A673 (cell line): ENCODE results near the gene HAPLN3. TPM values are rescaled to one million over a fixed set of nuclear protein-coding genes. Genes with fewer than 3 reads are reported as not detected.

ENCODE experiments used
- BruUV-seq: library from RNA; stranded (reverse); fragments of 400-500 nt; replicated peaks from 2 replicates; lab custom pipeline; 2021; lab: Mats Ljungman, UMichigan
- CTCF ChIA-PET: fragments of 300-600 bp; sonication (Branson Sonifier 250); formaldehyde crosslinking; loops from one replicate; lab custom pipeline; 2022; ENCODE audit warnings: antibody characterized with exemption; lab: Charles Lee
- POLR2A ChIA-PET: fragments of 300-600 bp; sonication (Branson Sonifier 250); formaldehyde crosslinking; loops from one replicate; lab custom pipeline; 2022; ENCODE audit warnings: antibody characterized with exemption; ENCODE audit not compliant: low non-redundant PET; lab: Charles Lee
- DNase-seq: peaks from one replicate; pipeline ENCODE4 v3.0.0-alpha.2; 2015; ENCODE audit warnings: low spot score
- H3K27ac ChIP-seq: fragments of 200-600 bp; sonication (generic); 2 replicates; pipeline ENCODE4 v1.5.1; 2016; ENCODE audit warnings: mixed run types, low read depth, mild to moderate bottlenecking, mixed read lengths, antibody characterized with exemption, low read length; ENCODE audit not compliant: poor library complexity, severe bottlenecking
- H3K27me3 ChIP-seq: fragments of 200-600 bp; sonication (generic); replicated peaks from 2 replicates; pipeline ENCODE4 v1.6.1; 2017; ENCODE audit warnings: mixed run types, low read depth, mild to moderate bottlenecking, mixed read lengths, antibody characterized with exemption, low read length; ENCODE audit not compliant: insufficient read depth, poor library complexity
- H3K36me3 ChIP-seq: fragments of 200-600 bp; sonication (generic); 2 replicates; pipeline ENCODE4 v1.6.1; 2016; ENCODE audit warnings: mixed run types, mild to moderate bottlenecking, mixed read lengths, antibody characterized with exemption, low read length; ENCODE audit not compliant: insufficient read depth, poor library complexity, severe bottlenecking
- H3K4me1 ChIP-seq: fragments of 200-600 bp; sonication (generic); 2 replicates; pipeline ENCODE4 v1.6.1; 2017; ENCODE audit warnings: mixed run types, mild to moderate bottlenecking, mixed read lengths, antibody characterized with exemption, low read length; ENCODE audit not compliant: insufficient read depth, poor library complexity, severe bottlenecking
- H3K4me3 ChIP-seq: fragments of 200-600 bp; sonication (generic); 2 replicates; pipeline ENCODE4 v1.5.1; 2016; ENCODE audit warnings: low read depth, mixed run types, mild to moderate bottlenecking, mixed read lengths, low read length; ENCODE audit not compliant: poor library complexity, severe bottlenecking
- H3K9me3 ChIP-seq: fragments of 200-600 bp; sonication (generic); 2 replicates; pipeline ENCODE4 v1.6.1; 2016; ENCODE audit warnings: mixed run types, low read depth, mild to moderate bottlenecking, mixed read lengths, antibody characterized with exemption, low read length; ENCODE audit not compliant: poor library complexity, severe bottlenecking
- CTCF ChIP-seq: fragments of 300-800, 200-600 bp; sonication (generic); conservative IDR thresholded peaks from 2 replicates; pipeline ENCODE4 v1.5.1; 2017; ENCODE audit warnings: low read depth, mild to moderate bottlenecking, antibody characterized with exemption, low read length, moderate library complexity, mixed read lengths
- EZH2 ChIP-seq: fragments of 200-600 bp; sonication (generic); IDR thresholded peaks from 2 replicates; pipeline ENCODE4 v1.6.1; 2017; ENCODE audit warnings: borderline replicate concordance, low read depth, mild to moderate bottlenecking, mixed read lengths, antibody characterized with exemption, low read length; ENCODE audit not compliant: poor library complexity, severe bottlenecking
- intact Hi-C: fragments of 100-400 bp; cut with micrococcal nuclease; formaldehyde crosslinking; loops from one replicate; pipeline ENCODE4 v1.10.0; 2022; ENCODE audit not compliant: unreplicated experiment
- total RNA-seq: library from RNA; stranded (reverse); gene quantifications from 2 replicates; pipeline ENCODE4 v1.2.3, GENCODE V29; 2021

Gene HAPLN3
- total RNA-seq, 1 experiment from 2014 or later, result 1.4 TPM

- no peak overlapping the region for H3K4me3 ChIP-seq
- peaks cover 3% of the 10 kb centered on the region for H3K36me3 ChIP-seq
- peaks cover 3% of the 10 kb centered on the region for H3K4me1 ChIP-seq
- DNase-seq, result peak; percentile 82
- intact Hi-C loops, result loop anchor here (1.0 kb wide), 1 partner anchor 113 kb away; no protein-coding TSS in a partner anchor
- H3K27ac ChIP-seq, result no peak overlapping the region
- no peak for TF ChIP-seq EZH2
- peak; percentile 96 for TF ChIP-seq CTCF
- no peaks in the 10 kb centered on the region for H3K9me3 ChIP-seq
- CTCF ChIA-PET, result interaction anchor here (0.5 to 1.3 kb wide), 14 partner anchors 16 to 273 kb away, joined by 3 to 14 read pairs (median 4); no protein-coding TSS in a partner anchor
- BruUV-seq, result no TSS peak
- POLR2A ChIA-PET, result interaction anchor here (0.6 kb wide), 1 partner anchor 409 kb away, joined by 4 read pairs; no protein-coding TSS in a partner anchor
- no peaks in the 10 kb centered on the region for H3K27me3 ChIP-seq
Measured at GRCh38 chr15:88904624-88905327, 9.4 kb upstream of the HAPLN3 start.

GRCh38 chr15:88904257-88904623, 8.9 kb upstream of the HAPLN3 start:
- Histone ChIP-seq H3K9me3 (no peaks in the 10 kb centered on the region), H3K27me3 (no peaks in the 10 kb centered on the region), H3K36me3 (peaks cover 3% of the 10 kb centered on the region), H3K27ac (no peak overlapping the region), H3K4me3 (no peak overlapping the region), H3K4me1 (peaks cover 3% of the 10 kb centered on the region)
- TF ChIP-seq CTCF, result no peak
- TF ChIP-seq EZH2, result no peak
- intact Hi-C loops, result loop anchor here (1.0 kb wide), 1 partner anchor 113 kb away; no protein-coding TSS in a partner anchor
- no peak for DNase-seq
- CTCF ChIA-PET, result interaction anchor here (0.5 to 1.3 kb wide), 10 partner anchors 16 to 268 kb away, joined by 3 to 14 read pairs (median 4); no protein-coding TSS in a partner anchor
- BruUV-seq, result no TSS peak
- POLR2A ChIA-PET, result no interaction called here

- Histone ChIP-seq H3K27ac (no peak overlapping the region), H3K4me3 (no peak overlapping the region), H3K9me3 (no peaks in the 10 kb centered on the region), H3K36me3 (peaks cover 3% of the 10 kb centered on the region), H3K27me3 (no peaks in the 10 kb centered on the region), H3K4me1 (peaks cover 5% of the 10 kb centered on the region)
- DNase-seq, result no peak
- intact Hi-C loops, result no loop called here
- no TSS peak for BruUV-seq
- POLR2A ChIA-PET, result interaction anchor here (0.7 kb wide), 1 partner anchor 98 kb away, joined by 11 read pairs; no protein-coding TSS in a partner anchor
- CTCF ChIA-PET, result interaction anchor here (0.5 kb wide), 1 partner anchor 93 kb away, joined by 10 read pairs; no protein-coding TSS in a partner anchor
- TF ChIP-seq CTCF, result no peak
- TF ChIP-seq EZH2, result no peak
Measured at GRCh38 chr15:88902846-88903245, 7.5 kb upstream of the HAPLN3 start.
